HG03571 (cell line): ENCODE data around the gene UGP2.
A peak's percentile ranks its signal among the peaks of the same experiment; 100 is the strongest.
"Not testable (repeated sequence)": the region's sequence is repeated elsewhere in the genome, so short reads cannot be mapped to it uniquely, and the experiment has no call there.

Source experiments
- ATAC-seq: cut with Tn5 transposase; IDR thresholded peaks from one replicate; pipeline ENCODE4 v1.9.1; 2021; ENCODE audit not compliant: unreplicated experiment

UGP2 gene

DNA sequence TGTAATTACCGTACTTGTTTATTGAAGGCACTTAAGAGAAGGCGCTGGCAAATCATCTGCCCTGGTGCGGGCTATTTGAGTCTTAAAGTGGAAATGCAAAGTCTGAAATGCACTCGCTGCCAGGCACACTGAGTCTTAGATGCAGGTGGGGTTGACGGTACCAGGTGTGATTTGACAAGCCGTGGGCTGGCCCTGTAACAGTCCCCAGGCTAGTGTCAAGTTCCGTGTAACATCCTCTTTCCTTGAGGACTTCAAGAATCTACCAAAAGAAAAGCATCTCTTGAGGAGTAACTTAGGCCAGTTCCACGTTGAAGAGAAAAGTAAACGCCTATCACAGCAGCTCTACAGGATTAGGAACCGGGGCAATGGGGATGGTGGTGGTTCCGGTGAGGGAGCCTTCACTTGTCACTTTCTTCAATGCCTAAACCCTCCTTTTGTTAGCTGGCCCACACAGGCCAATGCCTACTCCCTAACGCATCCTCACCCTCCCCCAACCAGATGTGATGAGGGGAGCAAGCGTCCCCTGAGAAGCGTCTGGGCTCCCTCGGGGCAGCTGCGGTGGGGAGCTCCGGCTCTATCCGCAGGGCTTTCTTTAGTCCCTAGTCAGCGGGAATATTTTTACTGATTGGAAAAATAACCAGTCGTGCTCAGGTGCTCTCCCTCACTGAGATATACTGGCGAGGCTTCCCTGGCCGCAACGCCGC is 1.5 kb upstream of the UGP2 start:
- ATAC-seq, result peak; percentile 31

GRCh38 chr2:63840785-63841253 is 877 bp upstream of the UGP2 start:
- peak; percentile 95 for ATAC-seq

GRCh38 chr2:63842149-63843061 is 709 bp downstream of the UGP2 start:
- ATAC-seq, result no peak

GRCh38 chr2:63843093-63843492 is 1.4 kb downstream of the UGP2 start:
- no peak for ATAC-seq

DNA sequence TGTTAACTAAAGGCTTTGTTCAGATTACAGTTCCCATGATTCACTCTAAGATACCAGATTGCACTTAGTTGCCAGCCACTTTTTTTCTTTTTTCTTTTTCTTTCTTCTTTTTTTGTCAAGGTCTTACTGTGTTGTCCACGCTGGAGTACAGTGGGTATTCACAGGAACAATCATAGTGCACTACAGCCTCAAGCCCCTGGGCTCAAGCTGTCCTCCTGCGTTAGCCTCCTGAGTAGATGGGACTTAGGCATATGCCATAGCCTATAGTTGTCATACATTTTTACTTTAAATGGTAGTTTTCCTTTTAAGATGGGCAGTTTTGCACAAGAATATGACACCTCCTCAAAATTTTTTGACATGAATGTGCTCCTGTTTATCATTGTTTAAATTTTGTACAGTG is 2.1 kb downstream of the UGP2 start:
- no peak for ATAC-seq

DNA sequence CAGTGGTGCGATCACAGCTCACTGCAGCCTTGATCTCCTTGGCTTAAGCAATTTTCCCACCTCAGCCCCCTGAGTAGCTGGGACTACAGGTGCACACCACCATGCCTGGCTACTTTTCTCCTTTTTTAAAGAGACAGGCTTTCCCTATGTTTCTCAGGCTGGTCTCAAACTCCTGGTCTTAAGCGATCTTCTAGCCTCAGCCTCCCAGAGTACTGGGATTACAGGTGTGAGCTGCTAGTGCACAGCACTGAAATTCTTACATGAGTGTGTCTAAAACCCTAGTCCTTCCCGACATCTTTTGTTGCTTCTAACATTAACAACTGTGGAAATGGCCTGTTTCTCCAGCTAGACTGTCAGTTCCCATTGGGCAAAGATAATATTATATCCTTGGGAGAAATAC is 2.9 kb downstream of the UGP2 start:
- no peak for ATAC-seq

DNA sequence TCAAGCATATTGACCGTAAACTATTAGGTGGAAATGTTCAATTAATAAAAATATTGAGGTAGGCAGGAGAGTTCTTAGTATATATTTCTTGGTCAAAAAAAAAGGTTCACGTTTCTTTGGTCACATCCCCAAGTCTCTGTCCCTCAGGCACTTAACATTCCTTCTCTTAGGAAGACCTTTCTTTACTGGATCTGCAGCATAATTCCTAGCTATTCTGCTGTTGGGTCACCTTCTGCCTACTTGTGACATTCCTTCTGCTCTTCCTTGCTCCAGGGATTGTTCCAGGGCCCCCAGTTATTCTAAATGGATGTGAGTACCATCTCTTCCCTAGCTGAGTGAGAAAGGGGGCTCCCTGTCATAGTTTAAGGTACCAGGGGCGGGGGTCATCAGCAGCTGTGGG is 4.2 kb downstream of the UGP2 start:
- ATAC-seq, result no peak

GRCh38 chr2:63846487-63846886 is 4.8 kb downstream of the UGP2 start:
- ATAC-seq, result no peak

DNA sequence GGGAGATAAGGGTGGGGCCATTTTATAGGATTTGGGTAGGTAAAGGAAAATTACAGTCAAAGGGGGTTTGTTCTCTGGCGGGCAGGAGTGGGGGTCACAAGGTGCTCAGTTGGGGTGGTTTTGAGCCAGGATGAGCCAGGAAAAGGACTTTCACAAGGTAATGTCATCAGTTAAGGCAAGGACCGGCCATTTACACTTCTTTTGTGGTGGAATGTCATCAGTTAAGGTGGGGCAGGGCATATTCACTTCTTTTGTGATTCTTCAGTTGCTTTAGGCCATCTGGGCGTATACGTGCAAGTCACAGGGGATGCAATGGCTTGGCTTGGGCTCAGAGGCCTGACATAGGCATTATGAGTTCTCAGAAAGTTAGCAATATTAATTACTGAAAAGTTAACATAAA is 5.9 kb downstream of the UGP2 start:
- ATAC-seq, result not testable (repeated sequence)

- no peak for ATAC-seq
Observed at GRCh38 chr2:63849381-63850203, 7.9 kb downstream of the UGP2 start.

GRCh38 chr2:63850204-63850571 is 8.5 kb downstream of the UGP2 start:
- ATAC-seq, result no peak

GRCh38 chr2:63850649-63851048 is 9.0 kb downstream of the UGP2 start:
- no peak for ATAC-seq

GRCh38 chr2:63851691-63852311 is 10.1 kb downstream of the UGP2 start:
- no peak for ATAC-seq

DNA sequence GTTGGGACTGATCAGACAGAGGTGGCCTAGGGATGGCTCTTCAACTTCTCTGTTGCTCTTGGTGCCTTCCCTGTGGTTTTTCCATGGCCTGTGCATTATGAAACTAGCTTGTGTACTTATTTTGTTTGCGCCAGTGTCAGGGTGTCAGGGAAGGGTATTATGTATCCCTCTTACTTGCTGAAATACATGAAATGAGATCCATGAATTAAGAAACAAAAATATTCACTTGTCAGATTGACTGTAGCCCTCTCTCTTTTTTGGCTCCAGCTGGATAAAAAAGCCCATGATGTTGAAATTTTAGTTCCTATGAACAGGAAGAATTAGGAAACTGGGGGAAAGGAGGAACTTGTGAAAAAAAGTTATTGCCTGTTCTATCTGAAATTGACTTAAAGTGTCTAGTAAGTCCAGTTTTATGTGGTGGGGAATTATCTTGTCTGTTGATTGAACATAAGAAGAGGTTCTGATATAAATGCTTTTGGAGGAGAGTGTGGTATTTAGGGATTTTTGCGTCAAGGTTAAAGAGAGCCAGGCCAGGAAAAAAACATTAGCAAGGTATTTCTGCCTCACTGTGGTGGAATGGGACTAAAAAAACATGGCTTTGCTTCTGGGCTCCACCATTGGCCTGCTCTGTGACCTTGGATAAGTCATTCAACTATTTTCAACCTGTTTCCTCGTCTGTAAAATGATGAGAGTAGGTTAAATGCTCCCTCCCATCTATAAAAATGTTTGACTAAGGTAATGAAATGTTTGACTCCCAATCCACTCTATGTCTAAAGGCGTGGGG is 12.0 kb downstream of the UGP2 start:
- no peak for ATAC-seq

GRCh38 chr2:63855418-63856302 is 14.0 kb downstream of the UGP2 start:
- ATAC-seq, result no peak

DNA sequence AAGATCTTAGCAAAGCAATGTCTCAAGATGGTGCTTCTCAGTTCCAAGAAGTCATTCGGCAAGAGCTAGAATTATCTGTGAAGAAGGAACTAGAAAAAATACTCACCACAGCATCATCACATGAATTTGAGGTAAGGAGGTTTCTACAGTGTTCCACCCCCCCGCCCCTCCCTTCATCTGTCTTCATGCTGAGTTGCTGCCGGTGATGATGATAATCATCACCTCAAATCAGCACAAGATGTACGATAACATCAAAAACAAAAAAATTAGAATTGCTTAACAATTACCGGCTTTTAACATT is 14.6 kb downstream of the UGP2 start:
- no peak for ATAC-seq

DNA sequence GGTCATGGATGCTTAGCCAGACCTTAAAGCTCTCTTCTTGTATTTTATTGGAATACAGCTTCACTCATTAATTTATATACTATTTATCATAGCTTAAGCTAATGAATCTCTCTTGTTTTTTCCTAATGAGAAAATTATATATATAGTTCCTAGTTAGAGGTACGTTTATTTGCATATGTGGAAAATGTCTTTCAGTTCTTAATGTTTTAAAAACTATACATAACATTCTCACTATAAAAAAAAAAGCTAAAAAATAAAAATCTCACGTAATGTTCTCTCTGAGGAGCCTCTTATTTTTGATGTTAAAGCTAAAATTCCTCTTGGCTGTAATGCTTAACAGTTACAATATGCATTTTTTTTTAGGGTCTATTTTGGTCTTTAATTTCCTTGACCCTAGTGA is 16.6 kb downstream of the UGP2 start:
- ATAC-seq, result no peak

- ATAC-seq, result peak; percentile 70
Observed at GRCh38 chr2:63861220-63861822, 19.6 kb downstream of the UGP2 start.

DNA sequence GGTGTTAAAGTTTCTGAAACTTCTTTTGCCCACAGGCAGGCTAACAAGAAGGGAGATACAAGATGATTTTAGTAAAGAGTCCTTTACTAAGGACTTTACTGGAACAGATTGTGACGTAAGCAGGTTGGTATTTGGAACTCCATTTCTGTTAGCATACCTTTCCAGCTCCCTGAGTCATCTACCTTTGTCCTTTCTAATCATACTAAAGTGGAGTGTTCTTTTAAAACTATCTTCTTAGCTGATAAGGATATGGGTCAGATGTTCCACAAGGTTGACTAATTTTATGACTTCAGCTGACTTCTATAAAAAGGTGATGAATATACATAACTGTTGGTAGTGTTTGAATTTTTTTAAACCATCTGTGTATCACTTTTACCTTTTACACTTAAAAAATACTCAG is 21.1 kb downstream of the UGP2 start:
- no peak for ATAC-seq
